MM.1S (cell line): Measurements from ENCODE around the gene F13A1.

ENCODE experiments used
- DNase-seq: peaks from one replicate; pipeline ENCODE4 v3.0.0-alpha.2; 2015
- H2AFZ ChIP-seq: fragments of 300-600 bp; sonication (generic); 2 replicates; pipeline ENCODE4 v1.6.0; 2016; ENCODE audit warnings: antibody characterized with exemption, low read length
- H3F3A ChIP-seq: fragments of 300-600 bp; sonication (generic); 2 replicates; pipeline ENCODE4 v1.6.1; 2016; ENCODE audit warnings: mild to moderate bottlenecking, antibody characterized with exemption, low read length, moderate library complexity, mixed read lengths; ENCODE audit not compliant: insufficient read depth
- H3K27ac ChIP-seq: fragments of 300-600 bp; sonication (generic); 2 replicates; pipeline ENCODE4 v1.5.1; 2016; ENCODE audit warnings: mild to moderate bottlenecking, low read length
- H3K27me3 ChIP-seq: fragments of 300-600 bp; sonication (generic); replicated peaks from 2 replicates; pipeline ENCODE4 v1.6.0; 2016; ENCODE audit warnings: low read length; ENCODE audit not compliant: insufficient read depth
- H3K36me3 ChIP-seq: fragments of 300-600 bp; sonication (generic); replicated peaks from 2 replicates; pipeline ENCODE4 v1.6.1; 2016; ENCODE audit warnings: mild to moderate bottlenecking, low read length, mixed read lengths; ENCODE audit not compliant: insufficient read depth
- H3K4me1 ChIP-seq: fragments of 300-600 bp; sonication (generic); 2 replicates; pipeline ENCODE4 v1.6.1; 2016; ENCODE audit warnings: low read length, mixed read lengths
- H3K4me2 ChIP-seq: fragments of 300-600 bp; sonication (generic); 2 replicates; pipeline ENCODE4 v1.6.0; 2016; ENCODE audit warnings: low read depth, low read length
- H3K4me3 ChIP-seq: fragments of 300-600 bp; sonication (generic); 2 replicates; pipeline ENCODE4 v1.5.1; 2016; ENCODE audit warnings: low read length, mixed read lengths
- H3K79me2 ChIP-seq: fragments of 300-600 bp; sonication (generic); 2 replicates; pipeline ENCODE4 v1.6.1; 2016; ENCODE audit warnings: mixed run types, low read length, mixed read lengths
- H3K9ac ChIP-seq: fragments of 300-600 bp; sonication (generic); 2 replicates; pipeline ENCODE4 v1.6.1; 2016; ENCODE audit warnings: low read length, mixed read lengths
- H3K9me2 ChIP-seq: fragments of 300-600 bp; sonication (generic); replicated peaks from 2 replicates; pipeline ENCODE4 v1.6.1; 2016; ENCODE audit warnings: mild to moderate bottlenecking, low read length, mixed read lengths; ENCODE audit not compliant: insufficient read depth
- H3K9me3 ChIP-seq: fragments of 300-600 bp; sonication (generic); replicated peaks from 2 replicates; pipeline ENCODE4 v1.6.1; 2016; ENCODE audit warnings: mild to moderate bottlenecking, low read length, mixed read lengths; ENCODE audit not compliant: insufficient read depth
- H4K20me1 ChIP-seq: fragments of 300-600 bp; sonication (generic); 2 replicates; pipeline ENCODE4 v1.6.1; 2016; ENCODE audit warnings: mild to moderate bottlenecking, low read length, moderate library complexity, mixed read lengths; ENCODE audit not compliant: insufficient read depth
- CTCF ChIP-seq: fragments of 300-600 bp; sonication (generic); IDR thresholded peaks from 2 replicates; pipeline ENCODE4 v1.5.1; 2016; ENCODE audit warnings: antibody characterized with exemption, low read length, mixed read lengths
- EZH2 ChIP-seq: fragments of 300-600 bp; sonication (generic); optimal IDR thresholded peaks from 2 replicates; pipeline ENCODE3; 2017; ENCODE audit warnings: low read depth, mild to moderate bottlenecking, antibody characterized with exemption, low read length, mixed read lengths
- EZH2phosphoT487 ChIP-seq: fragments of 300-600 bp; sonication (generic); IDR thresholded peaks from 2 replicates; pipeline ENCODE4 v1.6.1; 2018; ENCODE audit warnings: antibody characterized with exemption, low read length

The F13A1 gene

GRCh38 chr6:6202886-6203285 is 117.6 kb downstream of the F13A1 start:
- no peak overlapping the region for H3K4me3 ChIP-seq
- no peaks in the 10 kb centered on the region for H3K4me1 ChIP-seq
- no peak overlapping the region for H3K27ac ChIP-seq
- no peak for TF ChIP-seq CTCF
- no peak for TF ChIP-seq EZH2phosphoT487
- TF ChIP-seq EZH2, result no peak
- H3K9ac ChIP-seq, result no peak overlapping the region
- no peaks in the 10 kb centered on the region for H3K79me2 ChIP-seq
- H2AFZ ChIP-seq, result no peak overlapping the region
- H4K20me1 ChIP-seq, result no peaks in the 10 kb centered on the region
- H3K27me3 ChIP-seq, result no peaks in the 10 kb centered on the region
- no peaks in the 10 kb centered on the region for H3K36me3 ChIP-seq
- no peak for DNase-seq
- no peaks in the 10 kb centered on the region for H3F3A ChIP-seq
- H3K4me2 ChIP-seq, result no peak overlapping the region
- no peaks in the 10 kb centered on the region for H3K9me3 ChIP-seq
- no peaks in the 10 kb centered on the region for H3K9me2 ChIP-seq

DNA sequence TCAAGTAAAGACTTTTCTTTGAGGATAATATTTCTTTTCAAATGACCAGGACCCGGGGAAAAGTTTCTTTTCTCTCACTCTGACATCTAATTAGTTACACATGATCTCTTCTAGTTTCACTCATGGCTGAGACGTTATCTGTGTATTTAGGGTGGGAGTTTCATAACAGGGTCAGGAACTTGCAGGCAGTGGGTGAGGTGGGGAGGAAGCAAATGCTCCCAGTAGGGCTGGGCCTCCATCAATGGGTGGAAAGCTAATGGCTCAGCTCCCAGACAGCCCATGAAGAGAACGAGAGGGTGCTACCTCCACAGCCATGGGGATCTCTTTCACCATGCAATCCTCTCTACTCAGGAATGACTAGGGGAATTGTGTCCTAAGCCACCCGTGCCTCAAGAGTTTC is 119.3 kb downstream of the F13A1 start:
- Histone ChIP-seq H3K27ac (no peak overlapping the region), H3K4me1 (no peaks in the 10 kb centered on the region), H4K20me1 (no peaks in the 10 kb centered on the region), H3K79me2 (no peaks in the 10 kb centered on the region), H3K9me2 (no peaks in the 10 kb centered on the region), H3K4me3 (no peak overlapping the region), H3K4me2 (no peak overlapping the region), H3K36me3 (no peaks in the 10 kb centered on the region), H3F3A (no peaks in the 10 kb centered on the region), H2AFZ (no peak overlapping the region), H3K9ac (no peak overlapping the region), H3K27me3 (no peaks in the 10 kb centered on the region), H3K9me3 (no peaks in the 10 kb centered on the region)
- DNase-seq, result no peak
- TF ChIP-seq EZH2phosphoT487 (no peak), EZH2 (no peak), CTCF (no peak)

- Histone ChIP-seq H4K20me1 (no peaks in the 10 kb centered on the region), H2AFZ (no peak overlapping the region), H3F3A (no peaks in the 10 kb centered on the region), H3K27ac (no peak overlapping the region), H3K4me1 (no peaks in the 10 kb centered on the region), H3K36me3 (no peaks in the 10 kb centered on the region), H3K9ac (no peak overlapping the region), H3K4me2 (no peak overlapping the region), H3K4me3 (no peak overlapping the region), H3K9me2 (no peaks in the 10 kb centered on the region), H3K27me3 (no peaks in the 10 kb centered on the region), H3K79me2 (no peaks in the 10 kb centered on the region), H3K9me3 (no peaks in the 10 kb centered on the region)
- DNase-seq, result no peak
- TF ChIP-seq EZH2phosphoT487 (no peak), CTCF (no peak), EZH2 (no peak)
Observed at GRCh38 chr6:6199678-6200077, 120.8 kb downstream of the F13A1 start.

DNA sequence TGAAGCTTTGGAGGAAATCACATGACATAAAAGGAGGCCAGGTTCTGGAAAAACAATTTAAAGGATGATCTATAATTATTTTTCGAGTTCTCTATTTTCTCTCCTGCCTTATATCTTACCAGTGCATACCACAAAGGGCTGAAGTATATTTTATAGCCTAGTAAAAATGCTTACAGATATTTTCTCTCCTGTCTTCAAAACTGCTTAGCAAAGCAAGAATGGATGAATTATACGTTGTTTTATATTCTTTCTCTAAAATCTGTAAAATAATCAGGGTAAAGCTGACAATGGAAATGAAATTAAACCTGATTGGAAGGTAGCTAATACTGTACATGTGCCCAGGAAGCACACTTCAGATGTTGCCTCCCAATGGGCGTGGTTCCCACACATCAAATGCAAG is 123.7 kb downstream of the F13A1 start:
- Histone ChIP-seq H3K9ac (no peak overlapping the region), H2AFZ (no peak overlapping the region), H3K9me3 (no peaks in the 10 kb centered on the region), H3K36me3 (no peaks in the 10 kb centered on the region), H3K4me1 (no peaks in the 10 kb centered on the region), H3K4me2 (no peak overlapping the region), H3K27me3 (no peaks in the 10 kb centered on the region), H3K4me3 (no peak overlapping the region), H3K79me2 (no peaks in the 10 kb centered on the region), H3K27ac (no peak overlapping the region), H4K20me1 (no peaks in the 10 kb centered on the region), H3K9me2 (no peaks in the 10 kb centered on the region), H3F3A (no peaks in the 10 kb centered on the region)
- DNase-seq, result no peak
- no peak for TF ChIP-seq CTCF
